SKM-1 (cell line): Measurements from ENCODE around the gene SREBF1.
A peak's percentile ranks its signal among the peaks of the same experiment; 100 is the strongest.

Experiments
- DNase-seq: peaks from one replicate; lab custom pipeline; 2025; ENCODE audit not compliant: unreplicated experiment; lab: John Stamatoyannopoulos, UW

SREBF1 gene

GRCh38 chr17:17842111-17842876 is 5.5 kb upstream of the SREBF1 start:
- no peak for DNase-seq

DNA sequence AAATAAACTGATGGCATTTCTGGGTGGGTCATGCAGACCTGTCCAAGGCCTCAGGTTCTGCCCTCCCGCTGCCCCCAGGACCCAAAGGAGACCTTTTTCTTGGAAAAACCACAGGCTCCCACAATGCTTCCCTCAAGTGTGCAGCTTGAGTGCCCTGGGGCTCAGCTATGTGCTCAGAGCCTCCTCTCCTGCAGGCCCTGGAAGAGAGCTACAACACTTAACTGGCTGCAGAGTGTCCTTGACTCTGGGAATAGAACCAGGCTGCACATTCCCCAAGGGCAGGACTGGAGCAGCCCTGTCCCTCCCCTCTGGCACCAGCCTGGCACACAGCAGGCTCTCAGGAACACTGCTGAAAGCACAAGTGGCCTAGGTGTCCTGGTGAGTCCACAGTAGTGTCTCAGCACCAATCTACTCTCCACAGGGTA is 4.8 kb upstream of the SREBF1 start:
- no peak for DNase-seq

DNA sequence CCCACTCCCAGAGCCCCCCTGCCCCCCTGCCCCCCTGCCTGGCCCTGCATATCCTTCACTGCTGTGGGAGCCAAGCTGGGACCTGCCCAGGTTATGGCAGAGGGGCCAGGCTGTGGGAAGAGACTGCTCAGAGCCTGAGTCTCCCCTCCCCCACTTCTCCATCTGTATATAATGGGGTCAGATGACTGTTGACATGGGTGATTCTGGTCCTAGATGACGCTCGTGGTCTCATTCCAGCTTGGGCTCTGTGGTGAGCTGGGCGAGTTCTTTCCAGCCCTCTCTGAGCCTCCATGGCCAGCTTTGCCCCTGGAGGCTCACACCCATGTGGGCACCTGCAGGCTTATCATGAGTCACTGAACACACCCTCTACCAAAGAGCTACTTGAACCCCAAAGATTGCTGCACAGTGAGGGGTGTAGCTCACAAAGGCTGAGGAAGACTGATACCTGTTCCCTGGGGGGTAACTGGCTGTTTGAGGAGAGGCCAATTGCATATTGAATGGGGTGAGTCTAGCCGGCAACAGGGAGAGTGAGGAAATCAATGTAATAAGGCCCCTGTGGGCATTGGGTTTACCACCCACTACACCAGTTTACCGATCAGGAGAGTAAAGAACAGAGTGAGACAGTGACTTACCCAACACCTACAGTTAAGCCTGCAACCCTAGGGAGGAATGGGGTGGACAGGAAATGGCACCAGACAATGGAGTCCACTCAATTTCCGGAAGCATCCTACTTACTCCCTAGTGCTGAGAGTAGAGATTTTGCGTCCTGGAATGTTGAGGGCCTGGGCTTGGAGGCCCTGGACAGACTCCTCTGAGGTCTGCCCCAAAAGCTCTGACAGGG is 4.2 kb upstream of the SREBF1 start:
- DNase-seq, result no peak

DNA sequence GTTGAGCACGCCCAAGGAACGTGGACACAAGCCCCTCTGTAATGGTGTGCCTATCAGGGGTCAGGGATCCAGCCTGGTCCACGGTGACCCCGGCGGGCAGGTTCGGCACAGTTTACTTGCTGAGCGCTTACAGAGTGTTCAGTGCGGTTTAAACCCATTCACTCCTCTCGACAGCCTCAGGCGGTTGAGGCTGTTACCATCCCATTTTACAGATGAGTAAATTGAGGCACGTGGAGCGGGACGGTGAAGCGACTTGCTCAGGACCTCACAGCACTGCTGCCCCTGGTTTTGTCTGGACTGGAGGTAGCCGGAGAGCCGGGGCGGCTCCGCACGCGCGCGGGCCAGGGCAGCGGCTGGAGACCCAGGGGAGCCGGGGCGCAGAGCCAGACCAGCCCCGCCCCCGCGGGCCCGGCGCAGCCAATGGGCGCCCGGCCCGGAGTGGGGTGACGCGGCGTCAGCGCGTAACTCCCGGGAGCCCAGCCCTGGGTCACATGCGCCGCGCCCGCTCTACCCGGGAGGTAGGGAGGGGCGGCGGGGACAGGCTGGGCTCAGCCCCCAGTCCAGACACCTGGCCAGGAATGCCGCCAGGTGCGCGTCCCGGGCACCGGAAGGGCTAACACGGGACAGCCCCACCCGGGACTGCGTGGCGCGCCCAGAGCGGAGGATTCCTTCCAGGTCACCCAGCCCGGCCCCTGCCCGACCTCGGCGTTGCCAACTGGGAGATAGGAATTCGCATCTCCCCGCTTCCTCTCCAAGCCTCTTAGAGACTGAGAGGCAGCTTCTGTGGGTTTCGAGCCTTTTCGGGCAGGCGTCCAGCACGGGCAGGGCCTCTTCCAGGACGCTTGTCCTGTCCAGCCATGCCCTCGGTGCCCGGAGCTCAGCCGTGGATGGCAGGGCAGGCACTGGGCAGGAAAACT is 3.3 kb upstream of the SREBF1 start:
- peak; percentile 37 for DNase-seq

DNA sequence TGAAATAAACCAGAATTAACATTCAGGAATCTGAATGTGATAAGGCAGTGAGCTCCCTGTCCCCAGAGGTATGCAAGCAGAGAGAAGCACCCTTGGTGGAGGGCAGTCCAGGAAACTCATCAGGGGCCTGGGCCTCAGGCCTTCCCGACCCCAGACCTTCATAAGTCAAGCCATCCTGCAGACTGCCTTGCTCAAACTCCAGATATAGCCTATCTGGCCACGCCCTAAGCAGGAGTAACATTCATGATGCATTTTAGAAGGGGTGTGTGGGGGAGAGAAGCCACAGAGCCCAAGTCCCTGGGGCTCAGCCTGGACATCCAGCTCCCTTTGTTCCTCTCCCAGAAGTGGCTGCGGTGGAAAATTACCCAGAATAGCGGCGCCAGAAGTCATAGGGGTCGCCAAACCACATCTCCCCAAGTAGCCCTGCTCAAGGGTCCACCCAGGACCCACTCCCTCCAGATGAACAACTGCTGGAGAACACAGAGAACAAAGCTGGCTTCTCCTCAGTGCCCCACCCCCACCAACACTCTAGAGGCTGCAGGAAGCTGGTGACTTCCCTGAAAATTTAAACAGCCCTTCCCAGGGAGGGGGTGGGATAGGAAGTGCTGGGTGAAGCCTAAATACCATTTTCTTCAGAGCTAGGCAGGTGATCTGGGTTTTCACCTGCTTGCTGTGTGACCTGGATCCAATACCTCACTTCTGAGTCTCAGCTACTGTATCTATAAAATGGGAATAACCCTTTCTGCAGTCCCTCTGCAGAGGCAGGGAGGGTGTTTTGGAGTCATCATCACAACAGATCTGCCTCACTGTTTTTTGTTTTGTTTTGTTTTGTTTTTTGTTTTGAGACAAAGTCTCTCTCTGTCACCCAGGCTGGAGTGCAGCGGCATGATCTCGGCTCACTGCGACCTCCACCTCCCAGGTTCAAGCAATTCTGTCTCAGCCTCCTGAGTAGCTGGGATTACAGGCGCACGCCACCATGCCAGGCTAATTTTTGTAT is 1.5 kb upstream of the SREBF1 start:
- DNase-seq, result no peak

DNA sequence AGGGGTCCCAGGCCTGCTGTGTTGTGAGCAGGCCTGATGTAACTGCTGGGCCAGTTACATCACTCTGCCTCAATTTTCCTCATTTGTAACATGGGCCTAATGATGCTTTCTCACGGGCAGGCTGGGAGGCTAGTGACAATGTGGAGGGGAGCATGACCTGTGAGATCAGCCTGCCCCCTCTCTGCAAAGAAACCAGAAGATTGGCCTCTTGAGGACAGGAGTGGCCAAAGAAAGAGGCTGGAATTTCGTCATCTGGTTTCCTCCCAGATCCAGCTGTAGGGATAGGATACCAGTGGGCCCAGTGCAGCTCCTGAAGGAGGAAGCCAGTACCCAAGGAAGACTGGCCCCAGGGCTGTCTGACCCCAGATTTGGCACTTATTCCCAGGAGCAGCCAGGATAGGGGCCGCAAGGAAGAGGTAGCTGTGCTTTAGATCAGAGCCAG is 615 bp upstream of the SREBF1 start:
- no peak for DNase-seq

DNA sequence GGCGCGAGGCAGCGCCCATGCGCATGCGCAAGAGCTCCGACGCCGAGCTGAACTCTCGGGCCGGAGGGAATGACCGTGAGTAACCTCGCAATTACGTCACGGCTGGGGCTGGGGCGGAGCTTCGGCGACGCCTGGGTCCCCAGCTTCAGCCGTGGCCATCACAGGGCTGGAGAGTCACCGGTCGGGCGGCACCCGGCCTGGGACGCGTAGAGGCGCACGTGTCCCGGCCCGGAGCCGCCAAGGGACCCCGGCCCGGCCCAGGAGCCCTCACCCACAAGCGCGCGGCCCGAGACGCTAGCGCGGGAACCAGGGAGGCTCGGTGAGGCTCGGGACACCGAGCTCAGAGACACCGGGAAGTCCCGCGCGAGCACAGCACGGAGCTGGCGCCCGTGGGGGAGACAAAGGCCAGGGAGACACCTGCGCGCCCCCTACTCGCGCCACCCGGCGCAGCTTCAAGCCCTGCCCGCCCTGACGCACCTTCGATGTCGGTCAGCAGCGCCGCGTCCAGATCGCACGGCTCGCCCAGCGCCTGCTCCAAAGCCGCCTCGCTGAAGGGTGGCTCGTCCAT is 452 bp downstream of the SREBF1 start:
- peak; percentile 87 for DNase-seq

- no peak for DNase-seq
These were observed 1.2 kb downstream of the SREBF1 start for GRCh38 chr17:17835415-17836249.

- no peak for DNase-seq
These were observed 1.8 kb downstream of the SREBF1 start for GRCh38 chr17:17834974-17835373.

- no peak for DNase-seq
These were observed 3.0 kb downstream of the SREBF1 start for GRCh38 chr17:17833658-17834357.

DNA sequence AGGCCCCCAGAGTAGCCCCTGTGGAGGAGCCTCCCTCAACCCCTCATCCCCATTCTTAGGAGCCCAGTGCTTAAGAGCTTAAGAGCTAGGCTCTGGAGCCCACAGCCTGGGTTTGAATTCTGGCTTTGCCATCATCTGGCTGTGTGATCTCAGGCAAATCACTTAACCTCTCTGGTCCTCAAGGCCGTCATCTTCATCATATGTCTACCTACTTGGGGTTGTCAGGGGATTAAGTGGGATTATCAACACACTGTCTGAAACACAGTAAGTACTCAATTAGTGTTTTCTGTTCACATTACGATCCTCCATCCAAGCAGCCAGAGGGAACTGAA is 4.8 kb downstream of the SREBF1 start:
- DNase-seq, result no peak

DNA sequence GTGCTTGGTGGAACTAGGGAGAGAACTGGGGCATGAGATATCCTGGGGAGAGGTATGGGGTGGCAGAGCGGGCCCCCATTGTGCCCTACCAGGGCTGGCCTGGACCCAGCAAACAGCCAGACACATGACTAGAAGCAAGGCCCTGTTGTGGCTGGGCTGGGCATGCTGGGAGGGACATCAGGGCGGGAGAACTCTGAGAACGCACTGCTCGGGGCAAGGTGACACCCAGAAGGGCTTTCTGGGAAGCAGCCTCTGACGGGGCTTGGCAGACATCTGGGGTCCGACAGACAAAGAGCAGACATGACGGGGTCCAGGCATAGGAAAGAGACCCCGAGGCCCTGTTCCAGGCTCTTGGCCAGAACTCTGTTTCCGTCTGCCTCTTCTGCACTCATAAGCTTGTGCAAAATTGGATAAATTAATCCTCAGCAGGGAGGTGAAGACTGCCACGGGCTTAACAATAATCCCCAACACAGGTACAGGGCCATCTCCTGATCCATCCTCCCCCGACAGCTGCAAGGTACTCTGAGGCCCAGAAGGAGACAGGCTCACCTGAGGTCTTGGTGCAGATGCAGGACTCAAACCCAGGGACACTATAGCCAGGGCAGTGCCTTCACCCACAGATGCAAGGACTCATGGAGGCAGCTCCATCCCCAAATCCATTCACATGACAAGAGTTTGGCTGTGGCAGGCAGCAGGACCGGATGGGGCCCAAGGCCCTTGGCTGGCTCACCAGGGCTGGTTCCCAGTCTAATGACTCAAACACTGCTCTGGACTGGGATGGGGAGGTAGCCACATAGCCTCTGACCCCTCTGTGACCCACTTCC is 5.4 kb downstream of the SREBF1 start:
- DNase-seq, result no peak

- DNase-seq, result no peak
These were observed 6.0 kb downstream of the SREBF1 start for GRCh38 chr17:17830740-17831207.

GRCh38 chr17:17830269-17830567 is 6.6 kb downstream of the SREBF1 start:
- no peak for DNase-seq

- no peak for DNase-seq
These were observed 8.8 kb downstream of the SREBF1 start for GRCh38 chr17:17827826-17828621.

GRCh38 chr17:17826942-17827785 is 9.6 kb downstream of the SREBF1 start:
- DNase-seq, result no peak
